NT2/D1 (cell line): ENCODE results near the gene ERC1.

ENCODE experiments used
- SUZ12 ChIP-seq: IDR thresholded peaks from 2 replicates; pipeline ENCODE4 v1.6.1; 2011; ENCODE audit not compliant: insufficient read length, insufficient read depth; ENCODE audit errors: extremely low read depth
- YY1 ChIP-seq: IDR thresholded peaks from 2 replicates; pipeline ENCODE4 v1.6.1; 2011; ENCODE audit not compliant: insufficient read length, insufficient read depth
- ZNF274 ChIP-seq: IDR thresholded peaks from 2 replicates; pipeline ENCODE4 v1.6.1; 2011; ENCODE audit warnings: mild to moderate bottlenecking, low read depth, low read length

- TF ChIP-seq SUZ12 (no peak), YY1 (no peak), ZNF274 (no peak)
Measured at GRCh38 chr12:1505576-1505975, 514.6 kb downstream of the ERC1 start.
